Colonic mucosa (tissue), 4 donors: ENCODE results near the gene DIP2C. TPM values are rescaled to one million over a fixed set of nuclear protein-coding genes. Genes with fewer than 3 reads are reported as not detected.

ENCODE experiments used
- DNase-seq: peaks from one replicate; pipeline ENCODE4 v3.0.0-alpha.2; 2020
- H3K27ac ChIP-seq: fragments of 200-600 bp; one replicate; pipeline ENCODE4 v1.8.0; 2021
- H3K27me3 ChIP-seq: fragments of 200-600 bp; one replicate; pipeline ENCODE4 v1.8.0; 2021
- H3K36me3 ChIP-seq: fragments of 200-600 bp; one replicate; pipeline ENCODE4 v1.8.0; 2021
- H3K4me1 ChIP-seq: fragments of 200-600 bp; one replicate; pipeline ENCODE4 v1.8.0; 2021; ENCODE audit warnings: mild to moderate bottlenecking
- H3K4me3 ChIP-seq: fragments of 200-600 bp; one replicate; pipeline ENCODE4 v1.8.0; 2021
- H3K9ac ChIP-seq, 2 donors: one replicate each; pipeline ENCODE4 v1.7.0; 2013; ENCODE audit warnings: control low read depth in 2 of 2, low read depth in 2 of 2, low read length in 2 of 2
- H3K9me3 ChIP-seq: fragments of 200-600 bp; one replicate; pipeline ENCODE4 v1.8.0; 2021
- CTCF ChIP-seq: fragments of 200-600 bp; IDR thresholded peaks from one replicate; pipeline ENCODE4 v1.8.0; 2022; ENCODE audit warnings: antibody characterized with exemption, mild to moderate bottlenecking
- intact Hi-C: fragments of 100-400 bp; cut with DNase I; formaldehyde crosslinking; loops from one replicate; pipeline ENCODE4 v1.14.1; 2022
- total RNA-seq, 2 donors: library from RNA; stranded (reverse); fragmentation: NEBNext Ultra II Directional in 1 of 2; extraction: Animal tissue kit (Norgen Biotek cat#: 25700) in 1 of 2; gene quantifications; one replicate each; pipeline ENCODE4 v1.2.1, GENCODE V29; 2021
- donor health status: healthy.
- donor health status: DM: no; HTN: no; CAD: no.
- donor health status: DM: no; HTN: no; CAD: no.

DIP2C gene
- total RNA-seq, 2 donors from 2014 or later: 7.6 to 11.2 TPM

GRCh38 chr10:381805-382204 lies 307.7 kb downstream of the DIP2C start:
- H3K27ac ChIP-seq: no peak overlapping the region
- intact Hi-C loops: no loop called here
- no peaks in the 10 kb centered on the region for H3K4me1 ChIP-seq
- no peak overlapping the region for H3K4me3 ChIP-seq
- no peak for DNase-seq
- no peak for TF ChIP-seq CTCF
- no peaks in the 10 kb centered on the region for H3K27me3 ChIP-seq
- H3K9ac ChIP-seq: no peak overlapping the region
- H3K36me3 ChIP-seq: no peaks in the 10 kb centered on the region
- H3K9me3 ChIP-seq: no peaks in the 10 kb centered on the region

GRCh38 chr10:381346-381745 lies 308.1 kb downstream of the DIP2C start:
- no peaks in the 10 kb centered on the region for H3K4me1 ChIP-seq
- no peak for TF ChIP-seq CTCF
- no peak overlapping the region for H3K4me3 ChIP-seq
- H3K27ac ChIP-seq: no peak overlapping the region
- intact Hi-C loops: no loop called here
- no peak overlapping the region for H3K9ac ChIP-seq
- H3K9me3 ChIP-seq: no peaks in the 10 kb centered on the region
- DNase-seq: no peak
- no peaks in the 10 kb centered on the region for H3K27me3 ChIP-seq
- no peaks in the 10 kb centered on the region for H3K36me3 ChIP-seq

- Histone ChIP-seq H3K4me1 (no peaks in the 10 kb centered on the region), H3K36me3 (no peaks in the 10 kb centered on the region), H3K27ac (no peak overlapping the region), H3K9me3 (no peaks in the 10 kb centered on the region), H3K9ac (no peak overlapping the region), H3K27me3 (no peaks in the 10 kb centered on the region), H3K4me3 (no peak overlapping the region)
- TF ChIP-seq CTCF: no peak
- DNase-seq: no peak
- intact Hi-C loops: no loop called here
These were observed 309.0 kb downstream of the DIP2C start for GRCh38 chr10:380313-380940.

DNA sequence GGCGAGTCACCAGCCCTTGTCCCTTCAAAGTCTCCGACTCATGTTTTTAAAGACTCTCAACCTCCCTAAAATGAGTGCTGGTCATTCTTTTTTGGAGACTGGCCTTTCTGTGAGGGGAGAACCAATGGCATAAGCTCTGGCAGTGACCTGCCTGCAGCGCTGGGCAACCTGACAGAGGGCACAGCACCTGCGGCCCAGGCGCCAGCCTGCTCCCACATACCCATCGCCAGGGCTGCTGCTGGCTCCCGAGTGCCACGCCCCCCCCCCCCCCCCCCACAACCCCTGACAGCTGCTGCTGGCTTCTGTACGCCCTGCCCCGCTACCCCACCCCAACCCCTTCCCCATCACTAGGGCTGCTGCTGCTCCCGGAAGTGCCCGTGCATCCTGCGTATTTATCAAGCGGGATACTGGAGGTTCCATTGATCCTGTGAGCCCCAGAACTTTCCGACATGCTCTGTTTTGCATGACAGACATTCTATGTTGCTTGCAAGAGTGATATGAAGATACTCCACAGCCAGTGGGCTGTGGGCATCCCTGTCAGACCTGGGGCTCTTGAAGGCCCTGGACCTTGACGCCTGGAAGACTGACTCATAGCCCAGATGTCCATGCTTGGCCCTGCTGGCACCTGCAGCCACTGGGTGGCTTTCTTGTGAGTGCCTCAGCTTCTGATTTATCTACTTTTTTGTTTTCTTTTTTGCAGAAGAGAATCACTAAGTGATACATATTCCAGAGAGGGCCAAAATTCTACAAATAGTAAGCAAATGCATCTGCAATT lies 310.4 kb downstream of the DIP2C start:
- no peak for DNase-seq
- Histone ChIP-seq H3K36me3 (no peaks in the 10 kb centered on the region), H3K27ac (no peak overlapping the region), H3K9me3 (no peaks in the 10 kb centered on the region), H3K27me3 (no peaks in the 10 kb centered on the region), H3K9ac (no peak overlapping the region), H3K4me1 (no peaks in the 10 kb centered on the region), H3K4me3 (no peak overlapping the region)
- intact Hi-C loops: no loop called here
- no peak for TF ChIP-seq CTCF

GRCh38 chr10:378230-378929 lies 311.1 kb downstream of the DIP2C start:
- H3K4me3 ChIP-seq: no peak overlapping the region
- H3K27me3 ChIP-seq: no peaks in the 10 kb centered on the region
- H3K4me1 ChIP-seq: no peaks in the 10 kb centered on the region
- H3K36me3 ChIP-seq: no peaks in the 10 kb centered on the region
- DNase-seq: no peak
- H3K9me3 ChIP-seq: no peaks in the 10 kb centered on the region
- intact Hi-C loops: no loop called here
- TF ChIP-seq CTCF: no peak
- H3K27ac ChIP-seq: no peak overlapping the region
- no peak overlapping the region for H3K9ac ChIP-seq
